Measurements from ENCODE around the gene GLTP.
"Not testable (repeated sequence)": the region's sequence is repeated elsewhere in the genome, so short reads cannot be mapped to it uniquely, and the experiment has no call there.

Gene GLTP

GRCh38 chr12:109880043-109880931 is at the start of gene GLTP:
TSS of gene GLTP (minus strand) at chr12:109880541. CDS start at chr12:109880374, 167 bp downstream.
- peak; percentile 90 for DNase-seq

GRCh38 chr12:109929326-109929725 is 49.0 kb upstream of the GLTP start:
- not testable (repeated sequence) for DNase-seq

GRCh38 chr12:109928058-109928656 is 47.8 kb upstream of the GLTP start:
- no peak for DNase-seq

GRCh38 chr12:109927622-109928021 is 47.3 kb upstream of the GLTP start:
- DNase-seq: no peak

GRCh38 chr12:109926488-109927210 is 46.3 kb upstream of the GLTP start:
- DNase-seq: no peak

- no peak for DNase-seq
Measured at GRCh38 chr12:109926016-109926415, 45.7 kb upstream of the GLTP start.

- no peak for DNase-seq
Measured at GRCh38 chr12:109925185-109925840, 45.0 kb upstream of the GLTP start.

GRCh38 chr12:109923481-109924245 is 43.3 kb upstream of the GLTP start:
- no peak for DNase-seq

GRCh38 chr12:109923038-109923437 is 42.7 kb upstream of the GLTP start:
- DNase-seq: no peak

GRCh38 chr12:109921982-109922381 is 41.6 kb upstream of the GLTP start:
- DNase-seq: no peak

GRCh38 chr12:109920261-109920780 is 40.0 kb upstream of the GLTP start:
- DNase-seq: no peak

- DNase-seq: no peak
Measured at GRCh38 chr12:109919456-109919855, 39.1 kb upstream of the GLTP start.

- DNase-seq: no peak
Measured at GRCh38 chr12:109916045-109916444, 35.7 kb upstream of the GLTP start.

GRCh38 chr12:109915171-109916040 is 35.1 kb upstream of the GLTP start:
- no peak for DNase-seq

GRCh38 chr12:109914461-109914860 is 34.1 kb upstream of the GLTP start:
- DNase-seq: no peak

- DNase-seq: peak; percentile 49
Measured at GRCh38 chr12:109912855-109913321, 32.5 kb upstream of the GLTP start.

GRCh38 chr12:109910969-109911348 is 30.6 kb upstream of the GLTP start:
- DNase-seq: no peak

GRCh38 chr12:109910254-109910968 is 30.1 kb upstream of the GLTP start:
- DNase-seq: no peak

- DNase-seq: no peak
Measured at GRCh38 chr12:109905301-109905700, 25.0 kb upstream of the GLTP start.

GRCh38 chr12:109902891-109903418 is 22.6 kb upstream of the GLTP start:
- DNase-seq: no peak

Data from left hindlimb (tissue), 1 donor.